ENCODE data around the gene WFDC5.

DNA sequence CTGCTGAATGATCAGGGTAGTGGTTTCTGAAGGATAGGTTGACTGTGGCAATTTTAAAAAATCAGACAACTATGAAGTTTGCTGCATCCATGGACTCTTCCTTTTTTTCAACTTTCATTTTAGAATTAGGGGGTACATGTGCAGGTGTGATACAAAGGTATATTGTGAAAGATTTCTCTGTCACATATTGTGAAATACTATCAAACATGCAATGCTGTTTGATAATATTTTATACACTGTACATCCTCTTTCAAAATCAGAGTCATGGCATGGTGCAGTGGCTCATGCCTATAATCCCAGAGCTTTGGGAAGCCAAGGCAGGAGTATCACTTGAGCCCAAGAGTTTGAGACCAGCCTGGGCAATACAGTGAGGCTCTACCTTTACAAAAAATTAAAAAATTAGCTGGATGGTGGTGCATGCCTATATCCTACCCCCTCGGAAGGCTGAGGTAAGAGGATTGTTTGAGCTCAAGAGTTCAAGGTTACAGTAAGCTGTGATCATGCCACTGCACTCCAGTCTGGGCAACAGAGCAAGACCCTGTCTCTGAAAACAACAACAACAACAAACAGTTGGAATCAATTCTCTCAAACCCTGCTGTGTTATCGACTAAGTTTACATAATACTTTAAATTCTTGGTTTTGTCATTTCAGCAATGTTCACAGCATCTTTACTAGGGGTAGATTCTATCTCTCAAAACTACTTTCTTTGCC is 4.7 kb upstream of the WFDC5 start:
- TF ChIP-seq POLR2A (IDR thresholded peaks at IDR 0.05), result no peak
- TF ChIP-seq, protein P1, sequence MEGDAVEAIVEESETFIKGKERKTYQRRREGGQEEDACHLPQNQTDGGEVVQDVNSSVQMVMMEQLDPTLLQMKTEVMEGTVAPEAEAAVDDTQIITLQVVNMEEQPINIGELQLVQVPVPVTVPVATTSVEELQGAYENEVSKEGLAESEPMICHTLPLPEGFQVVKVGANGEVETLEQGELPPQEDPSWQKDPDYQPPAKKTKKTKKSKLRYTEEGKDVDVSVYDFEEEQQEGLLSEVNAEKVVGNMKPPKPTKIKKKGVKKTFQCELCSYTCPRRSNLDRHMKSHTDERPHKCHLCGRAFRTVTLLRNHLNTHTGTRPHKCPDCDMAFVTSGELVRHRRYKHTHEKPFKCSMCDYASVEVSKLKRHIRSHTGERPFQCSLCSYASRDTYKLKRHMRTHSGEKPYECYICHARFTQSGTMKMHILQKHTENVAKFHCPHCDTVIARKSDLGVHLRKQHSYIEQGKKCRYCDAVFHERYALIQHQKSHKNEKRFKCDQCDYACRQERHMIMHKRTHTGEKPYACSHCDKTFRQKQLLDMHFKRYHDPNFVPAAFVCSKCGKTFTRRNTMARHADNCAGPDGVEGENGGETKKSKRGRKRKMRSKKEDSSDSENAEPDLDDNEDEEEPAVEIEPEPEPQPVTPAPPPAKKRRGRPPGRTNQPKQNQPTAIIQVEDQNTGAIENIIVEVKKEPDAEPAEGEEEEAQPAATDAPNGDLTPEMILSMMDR (IDR thresholded peaks at IDR 0.05), result no peak
